Heart left ventricle (tissue), 13 donors: Measurements from ENCODE around the gene MRM2.

Source experiments
- POLR2A ChIP-seq, 2 donors: fragments of 450-650 bp; IDR thresholded peaks; one replicate each; pipeline ENCODE4 v1.6.1; 2017; ENCODE audit warnings: antibody characterized with exemption in 2 of 2, mild to moderate bottlenecking in 2 of 2, moderate library complexity in 2 of 2
- TF ChIP-seq, protein P1 (sequence below), 12 donors: fragments of 200-600 bp; sonication (generic) in 4 of 12; IDR thresholded peaks; one replicate each; pipeline versions ENCODE4 v1.5.0 to v1.8.0; 2018 to 2022; ENCODE audit warnings: antibody characterized with exemption in 12 of 12, mild to moderate bottlenecking in 5 of 12
- donor health status: ischemic (EF 13 %, LVEDD 7.1; RV severe dilation, severe dysfunction).
- donor health status: DM: no; HTN: yes; CAD: no.
- donor health status: DM: no; HTN: no; CAD: no.
- donor health status: ischemic (EF 25% LVEDD 6.9; RV normal size, moderate dysfunction).
- donor health status: ischemic (EF 25% LVEDD 5.7; RV mildly dilated, moderate dysfunction).
- donor health status: ischemic (EF 35%, LVEDD 5.7; RV mildly dilated, moderate dysfunction).
- donor health status: nonischemic (EF 11% LVEDD 7.7; RV severe dilation, severe dysfunction).
- donor health status: DM: yes; HTN: yes; CAD: no.
- donor health status: PGD.
- donor health status: ischemic (EF 29% LVEDD 5.4; RV normal size, mild dysfunction).
- donor health status: nonischemic (EF 23%, LVEDD 6.1; RV moderate dilation, normal function).

DNA sequence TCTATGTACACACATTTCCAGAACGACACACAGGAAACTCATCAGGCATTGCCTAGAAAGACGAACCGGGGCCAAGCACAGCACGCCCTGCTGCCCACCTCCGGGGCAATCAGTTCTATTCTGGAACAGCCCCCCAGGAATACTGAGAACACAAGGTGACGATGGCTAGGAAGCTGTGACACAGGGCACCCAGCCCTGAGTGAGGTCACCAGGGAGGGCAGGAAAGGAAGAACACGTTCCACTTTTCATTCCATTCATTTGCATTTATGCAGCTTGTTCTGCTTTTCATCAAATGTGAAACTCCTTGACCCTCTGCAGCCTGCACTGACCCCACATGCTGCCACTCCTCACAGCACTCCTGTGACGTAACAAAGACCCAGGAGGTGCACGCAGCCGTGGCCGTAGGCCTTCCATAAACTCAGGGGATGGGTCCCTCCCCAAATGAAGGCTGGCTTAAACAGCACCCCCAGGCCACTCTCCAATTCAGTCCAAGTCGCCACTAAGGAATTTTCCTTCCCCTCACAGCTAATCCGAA, 38.2 kb downstream of the MRM2 start:
- no peak for TF ChIP-seq POLR2A (IDR thresholded peaks at IDR 0.05)
- TF ChIP-seq, protein P1, sequence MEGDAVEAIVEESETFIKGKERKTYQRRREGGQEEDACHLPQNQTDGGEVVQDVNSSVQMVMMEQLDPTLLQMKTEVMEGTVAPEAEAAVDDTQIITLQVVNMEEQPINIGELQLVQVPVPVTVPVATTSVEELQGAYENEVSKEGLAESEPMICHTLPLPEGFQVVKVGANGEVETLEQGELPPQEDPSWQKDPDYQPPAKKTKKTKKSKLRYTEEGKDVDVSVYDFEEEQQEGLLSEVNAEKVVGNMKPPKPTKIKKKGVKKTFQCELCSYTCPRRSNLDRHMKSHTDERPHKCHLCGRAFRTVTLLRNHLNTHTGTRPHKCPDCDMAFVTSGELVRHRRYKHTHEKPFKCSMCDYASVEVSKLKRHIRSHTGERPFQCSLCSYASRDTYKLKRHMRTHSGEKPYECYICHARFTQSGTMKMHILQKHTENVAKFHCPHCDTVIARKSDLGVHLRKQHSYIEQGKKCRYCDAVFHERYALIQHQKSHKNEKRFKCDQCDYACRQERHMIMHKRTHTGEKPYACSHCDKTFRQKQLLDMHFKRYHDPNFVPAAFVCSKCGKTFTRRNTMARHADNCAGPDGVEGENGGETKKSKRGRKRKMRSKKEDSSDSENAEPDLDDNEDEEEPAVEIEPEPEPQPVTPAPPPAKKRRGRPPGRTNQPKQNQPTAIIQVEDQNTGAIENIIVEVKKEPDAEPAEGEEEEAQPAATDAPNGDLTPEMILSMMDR (IDR thresholded peaks at IDR 0.05): no peak
